GM12878 (cell line): ENCODE measurements around the gene RSPH1. TPM values are rescaled to one million over a fixed set of nuclear protein-coding genes. Genes with fewer than 3 reads are reported as not detected.
A peak's percentile ranks its signal among the peaks of the same experiment; 100 is the strongest.

Experiments used
- CHD4 ChIP-seq: fragments of 200-600 bp; sonication (generic); IDR thresholded peaks from 2 replicates; pipeline ENCODE4 v1.6.1; 2016; ENCODE audit warnings: mild to moderate bottlenecking
- EP300 ChIP-seq, 2 experiments: fragments of 150-350 bp in 1 of 2; IDR thresholded peaks; 2 replicates each; pipeline ENCODE4 v1.6.1; 2011 to 2012; ENCODE audit warnings: low read depth in 2 of 2, low read length in 2 of 2, borderline replicate concordance in 1 of 2, improper control_type of control experiment in 1 of 2, inconsistent platforms in 1 of 2; ENCODE audit not compliant: control insufficient read depth in 1 of 2
- ETV6 ChIP-seq, 2 experiments: fragments of 450-650 bp in 1 of 2; IDR thresholded peaks in 1 of 2; conservative IDR thresholded peaks in 1 of 2; 2 replicates each; pipeline ENCODE4 v1.6.1; 2014; ENCODE audit warnings: antibody characterized with exemption in 1 of 2, borderline replicate concordance in 1 of 2, low read depth in 1 of 2, mild to moderate bottlenecking in 1 of 2, moderate library complexity in 1 of 2
- GATAD2B ChIP-seq: fragments of 450-650 bp; conservative IDR thresholded peaks from 2 replicates; pipeline ENCODE4 v1.6.1; 2017; ENCODE audit warnings: low read depth, mild to moderate bottlenecking, moderate library complexity
- HDGF ChIP-seq: fragments of 450-650 bp; IDR thresholded peaks from 2 replicates; pipeline ENCODE4 v1.6.1; 2016; ENCODE audit warnings: antibody characterized with exemption
- IKZF1 ChIP-seq: fragments of 450-650 bp; conservative IDR thresholded peaks from 2 replicates; pipeline ENCODE4 v1.6.1; 2017; ENCODE audit warnings: antibody characterized with exemption, mild to moderate bottlenecking
- JUNB ChIP-seq: IDR thresholded peaks from 2 replicates; pipeline ENCODE4 v1.6.1; 2016; ENCODE audit warnings: antibody characterized with exemption, mild to moderate bottlenecking
- MEF2B ChIP-seq: fragments of 450-650 bp; IDR thresholded peaks from 2 replicates; pipeline ENCODE4 v1.6.1; 2018; ENCODE audit warnings: mild to moderate bottlenecking, moderate library complexity; ENCODE audit not compliant: partially characterized antibody, poor library complexity, severe bottlenecking
- MLLT1 ChIP-seq: fragments of 450-650 bp; IDR thresholded peaks from 2 replicates; pipeline ENCODE4 v1.6.1; 2016; ENCODE audit warnings: mild to moderate bottlenecking
- MTA2 ChIP-seq: fragments of 450-650 bp; IDR thresholded peaks from 2 replicates; pipeline ENCODE4 v1.6.1; 2016; ENCODE audit warnings: low read depth, mild to moderate bottlenecking, moderate library complexity
- PKNOX1 ChIP-seq: fragments of 450-650 bp; IDR thresholded peaks from 2 replicates; pipeline ENCODE4 v1.6.1; 2016; ENCODE audit warnings: mild to moderate bottlenecking
- SMC3 ChIP-seq: IDR thresholded peaks from 2 replicates; pipeline ENCODE4 v1.6.1; 2011; ENCODE audit warnings: low read length, improper control_type of control experiment, borderline replicate concordance
- TCF3 ChIP-seq: IDR thresholded peaks from 2 replicates; pipeline ENCODE4 v1.6.1; 2012; ENCODE audit warnings: low read depth, mild to moderate bottlenecking, low read length, borderline replicate concordance; ENCODE audit not compliant: insufficient read depth
- ZNF687 ChIP-seq: fragments of 450-650 bp; IDR thresholded peaks from 2 replicates; pipeline ENCODE4 v1.6.1; 2017; ENCODE audit warnings: mild to moderate bottlenecking, moderate library complexity
- ZZZ3 ChIP-seq: IDR thresholded peaks from 2 replicates; pipeline ENCODE4 v1.6.1; 2011; ENCODE audit warnings: low read depth; ENCODE audit not compliant: control insufficient read depth, insufficient read length
- polyA plus RNA-seq, 11 experiments: library from polyadenylated mRNA; depleted of rRNA in 4 of 11; unstranded in 6 of 11; stranded (reverse) in 5 of 11; fragments of >200 nt; fragmentation: Nextera tagmentation in 4 of 11; fragmentation: Illumina TruSeq in 1 of 11; extraction: Ambion mirVana in 4 of 11; extraction: Trizol in 1 of 11; gene quantifications; 1 replicate in 1 of 11; 2 replicates in 10 of 11; pipeline versions ENCODE4 v1.2.1 to v1.2.3, GENCODE V29; 2011 to 2016; ENCODE audit warnings: inconsistent platforms in 2 of 11, missing spikeins in 2 of 11, low read depth in 1 of 11
- total RNA-seq, 4 experiments: library from RNA; depleted of rRNA in 3 of 4; stranded (reverse); fragments of >200 nt in 3 of 4; fragmentation: Illumina TruSeq in 1 of 4; extraction: Trizol in 1 of 4; gene quantifications; 2 replicates each; pipeline versions ENCODE4 v1.2.1 to v1.2.3, GENCODE V29; 2013 to 2021

RSPH1 gene
- total and polyA plus RNA-seq, 10 of the 15 experiments (the other 5 are each of a cell fraction or from before 2014, with no cell fraction given) = 0.11 to 1.4 (median 0.38) TPM

DNA sequence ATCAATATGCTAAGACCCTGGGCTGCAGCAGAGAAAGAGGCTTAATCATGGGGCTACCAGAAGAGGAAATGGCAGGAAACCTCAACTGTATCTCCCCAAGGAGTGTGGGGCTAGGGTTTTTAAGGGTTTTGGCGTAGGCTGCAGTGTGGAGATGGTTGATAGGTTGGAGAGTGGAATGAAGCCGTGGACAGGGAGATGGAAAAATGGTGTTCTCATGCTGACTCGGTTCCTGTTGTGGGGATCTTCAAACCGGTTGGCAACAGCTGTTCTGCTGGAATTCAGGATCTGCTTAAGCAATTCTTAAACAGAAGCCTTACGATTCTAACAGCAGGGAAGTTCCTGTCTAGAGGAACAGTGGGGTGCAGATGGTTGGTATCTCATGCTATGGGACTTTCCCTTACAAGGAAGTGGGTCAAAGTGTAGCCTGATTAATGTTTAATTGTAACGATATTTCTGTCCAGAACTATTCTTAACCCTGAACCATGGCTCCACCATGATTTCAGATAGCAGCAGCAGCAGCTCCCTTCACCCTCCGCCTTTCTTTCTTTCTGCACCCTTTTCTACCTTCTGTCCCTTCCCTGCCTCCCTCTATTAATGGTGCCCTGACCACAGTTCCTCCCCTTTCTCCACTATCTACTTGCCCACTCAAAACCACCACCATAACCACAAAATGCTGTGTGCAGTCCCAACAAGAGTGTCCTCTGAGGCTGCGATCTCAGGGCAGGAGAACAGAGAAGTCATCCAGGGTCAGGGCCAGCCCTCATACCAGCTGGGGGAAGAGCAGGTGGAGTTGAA lies 30.8 kb downstream of the RSPH1 start (continued):
- TF ChIP-seq ZNF687 (peak; percentile 96), MTA2 (peak; percentile 87), ZZZ3 (no peak), ETV6 (conservative IDR thresholded peaks at IDR 0.05 in 1 of 2, IDR thresholded peaks at IDR 0.05 in 1 of 2; ENCODE audit: borderline replicate concordance in 1 of 2, low read depth in 1 of 2) (peak in 1 of 2 experiments; percentile 62; a peak in 1 of 4 replicates), SMC3 (0 out of 2 replicates have a peak, but pooled peaks have one; percentile 2), MEF2B (peak; percentile 66), MLLT1 (peak; percentile 94), JUNB (no peak), PKNOX1 (0 out of 2 replicates have a peak, but pooled peaks have one; percentile 18), EP300 (IDR thresholded peaks at IDR 0.05; ENCODE audit: borderline replicate concordance in 1 of 2, control insufficient read depth in 1 of 2, low read depth in 2 of 2, low read length in 2 of 2) (0 out of 4 replicates have a peak, but pooled peaks of 1 of the 2 experiments have one; percentile 49), TCF3 (0 out of 2 replicates have a peak, but pooled peaks have one; percentile 50), GATAD2B (peak; percentile 92), CHD4 (no peak), HDGF (0 out of 2 replicates have a peak, but pooled peaks have one; percentile 21), IKZF1 (peak; percentile 96)
- TF ChIP-seq, all 136 proteins: peak for 36
